Prostate gland (tissue), 2 donors: ENCODE results near the gene PLCB1. TPM values are rescaled to one million over a fixed set of nuclear protein-coding genes. Genes with fewer than 3 reads are reported as not detected.

Source experiments
- DNase-seq: peaks from one replicate; pipeline ENCODE4 v3.0.0-alpha.2; 2019; ENCODE audit warnings: low spot score
- H3K27ac ChIP-seq, 2 donors: fragments of 200-600 bp; sonication (generic); 2 replicates each; pipeline ENCODE4 v1.5.1; 2017 to 2019
- H3K27me3 ChIP-seq: fragments of 200-600 bp; sonication (generic); replicated peaks from 2 replicates; pipeline ENCODE4 v1.5.1; 2019; ENCODE audit not compliant: insufficient read depth
- H3K36me3 ChIP-seq, 2 donors: fragments of 200-600 bp; sonication (generic); 1 replicate in 1 of 2; 2 replicates in 1 of 2; pipeline versions ENCODE4 v1.5.1 to v1.8.1; 2017 to 2019
- H3K4me1 ChIP-seq: fragments of 200-600 bp; sonication (generic); replicated peaks from 2 replicates; pipeline ENCODE4 v1.5.1; 2019
- H3K4me3 ChIP-seq, 2 donors: fragments of 200-600 bp; sonication (generic); 2 replicates each; pipeline ENCODE4 v1.5.1; 2017 to 2019
- H3K9me3 ChIP-seq: fragments of 200-600 bp; sonication (generic); 2 replicates; pipeline ENCODE4 v1.5.1; 2017
- POLR2A ChIP-seq: fragments of 450-650 bp; IDR thresholded peaks from one replicate; pipeline ENCODE4 v1.6.1; 2016; ENCODE audit warnings: antibody characterized with exemption, mild to moderate bottlenecking
- POLR2AphosphoS5 ChIP-seq: sonication (generic); formaldehyde crosslinking; IDR thresholded peaks from one replicate; pipeline ENCODE4 v1.6.1; 2017; ENCODE audit warnings: antibody characterized with exemption
- WGBS: methylation state at CpG from one replicate; pipeline ENCODE4 v1.1.5; 2018; 5-methylcytosine and 5-hydroxymethylcytosine counted together
- intact Hi-C: fragments of 100-400 bp; cut with DNase I; formaldehyde crosslinking; loops from one replicate; pipeline ENCODE4 v1.14.2; 2022
- total RNA-seq, 2 donors: library from RNA; depleted of rRNA; stranded (reverse); fragments of >200 nt; gene quantifications; one replicate each; pipeline ENCODE4 v1.1.0, GENCODE V29; 2016
- TF ChIP-seq, protein P1 (sequence below), 4 experiments: fragments of 200-600 bp in 2 of 4; fragments of 450-650 bp in 2 of 4; sonication (generic) in 2 of 4; IDR thresholded peaks; 1 replicate in 3 of 4; 2 replicates in 1 of 4; pipeline ENCODE4 v1.5.1; 2016 to 2019; ENCODE audit warnings: antibody characterized with exemption in 4 of 4, mild to moderate bottlenecking in 2 of 4, moderate library complexity in 2 of 4

Gene PLCB1
- total RNA-seq, 2 donors from 2014 or later, result 24.3 to 26.3 TPM

DNA sequence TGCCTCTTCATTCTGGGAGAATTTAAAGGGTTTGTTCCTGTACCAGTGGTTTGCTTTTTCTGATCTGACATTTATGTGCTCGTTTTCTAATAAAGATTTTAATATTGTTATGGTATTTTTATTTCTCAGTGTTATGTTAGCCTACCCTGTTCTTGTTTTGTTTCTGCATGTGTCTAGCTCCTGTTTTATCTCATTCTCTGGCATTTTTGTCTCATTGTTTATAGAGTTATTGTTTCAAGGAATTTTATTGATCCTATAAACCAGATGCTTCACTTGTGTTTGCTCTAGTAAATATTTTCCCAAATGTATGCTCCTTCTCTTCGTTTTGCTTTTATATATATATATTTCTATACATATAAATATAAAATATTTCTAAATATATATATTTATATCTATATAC is 152.8 kb downstream of the PLCB1 start:
- no peak for TF ChIP-seq POLR2AphosphoS5
- TF ChIP-seq, protein P1, sequence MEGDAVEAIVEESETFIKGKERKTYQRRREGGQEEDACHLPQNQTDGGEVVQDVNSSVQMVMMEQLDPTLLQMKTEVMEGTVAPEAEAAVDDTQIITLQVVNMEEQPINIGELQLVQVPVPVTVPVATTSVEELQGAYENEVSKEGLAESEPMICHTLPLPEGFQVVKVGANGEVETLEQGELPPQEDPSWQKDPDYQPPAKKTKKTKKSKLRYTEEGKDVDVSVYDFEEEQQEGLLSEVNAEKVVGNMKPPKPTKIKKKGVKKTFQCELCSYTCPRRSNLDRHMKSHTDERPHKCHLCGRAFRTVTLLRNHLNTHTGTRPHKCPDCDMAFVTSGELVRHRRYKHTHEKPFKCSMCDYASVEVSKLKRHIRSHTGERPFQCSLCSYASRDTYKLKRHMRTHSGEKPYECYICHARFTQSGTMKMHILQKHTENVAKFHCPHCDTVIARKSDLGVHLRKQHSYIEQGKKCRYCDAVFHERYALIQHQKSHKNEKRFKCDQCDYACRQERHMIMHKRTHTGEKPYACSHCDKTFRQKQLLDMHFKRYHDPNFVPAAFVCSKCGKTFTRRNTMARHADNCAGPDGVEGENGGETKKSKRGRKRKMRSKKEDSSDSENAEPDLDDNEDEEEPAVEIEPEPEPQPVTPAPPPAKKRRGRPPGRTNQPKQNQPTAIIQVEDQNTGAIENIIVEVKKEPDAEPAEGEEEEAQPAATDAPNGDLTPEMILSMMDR (IDR thresholded peaks at IDR 0.05), result no peak
- no peak for TF ChIP-seq POLR2A

DNA sequence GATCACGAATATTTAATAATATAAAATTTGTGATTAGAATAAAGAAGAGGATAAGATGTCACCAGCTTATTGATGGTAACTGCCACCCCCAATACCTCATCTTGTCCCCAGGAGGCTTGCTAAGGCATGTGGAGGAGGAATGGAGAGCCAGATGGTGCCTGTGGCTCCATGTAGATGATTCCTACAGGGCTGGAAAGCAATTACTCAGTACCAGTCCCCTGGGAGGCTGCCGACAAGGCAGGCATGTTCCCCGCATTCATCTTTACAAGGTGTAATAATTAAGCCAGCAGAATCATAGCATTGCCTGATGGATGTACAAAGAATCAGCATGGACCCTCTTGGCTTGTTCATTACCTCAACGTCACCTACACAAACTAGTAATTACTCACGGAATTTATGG is 155.3 kb downstream of the PLCB1 start:
- Histone ChIP-seq H3K36me3 (no peaks in the 10 kb centered on the region), H3K27me3 (no peaks in the 10 kb centered on the region), H3K9me3 (no peaks in the 10 kb centered on the region), H3K27ac (no peak overlapping the region), H3K4me1 (no peaks in the 10 kb centered on the region), H3K4me3 (no peak overlapping the region)
- no peak for TF ChIP-seq POLR2A
- TF ChIP-seq, protein P1 (IDR thresholded peaks at IDR 0.05), result no peak
- TF ChIP-seq POLR2AphosphoS5, result no peak
- WGBS, result 78% methylated on average over 5 of the region's 5 CpGs
- intact Hi-C loops, result no loop called here
- DNase-seq, result no peak

More for the DNA sequence above, 152.8 kb downstream of the PLCB1 start:
- no peak for DNase-seq
- WGBS, result 20% methylated on average over 2 of the region's 2 CpGs
- Histone ChIP-seq H3K36me3 (no peaks in the 10 kb centered on the region), H3K27ac (no peak overlapping the region), H3K27me3 (no peaks in the 10 kb centered on the region), H3K4me3 (no peak overlapping the region), H3K9me3 (no peaks in the 10 kb centered on the region), H3K4me1 (no peaks in the 10 kb centered on the region)
- intact Hi-C loops, result no loop called here

DNA sequence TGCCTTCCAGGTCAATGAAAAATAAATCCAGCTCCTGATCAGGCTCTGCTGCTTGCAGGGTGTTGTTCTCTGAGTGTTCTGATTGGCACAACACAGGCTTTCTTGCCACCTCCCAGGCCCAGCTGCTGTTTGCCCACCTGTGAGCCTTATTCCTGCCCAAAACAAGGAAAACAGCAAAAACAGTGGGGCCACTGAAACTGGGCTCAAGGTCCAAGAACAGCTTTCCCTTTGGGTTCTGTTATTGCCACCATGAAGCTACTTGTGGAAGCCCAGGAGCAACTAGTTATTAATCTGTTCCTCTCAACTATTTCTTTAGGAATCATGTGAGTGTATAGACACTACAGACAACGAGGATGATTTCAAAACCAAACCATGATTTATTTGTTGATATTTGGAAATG is 159.1 kb downstream of the PLCB1 start:
- no peak for TF ChIP-seq POLR2AphosphoS5
- TF ChIP-seq POLR2A, result no peak
- TF ChIP-seq, protein P1 (IDR thresholded peaks at IDR 0.05), result no peak
- DNase-seq, result no peak
- no peaks in the 10 kb centered on the region for H3K27me3 ChIP-seq
- intact Hi-C loops, result no loop called here
- no peaks in the 10 kb centered on the region for H3K36me3 ChIP-seq
- H3K4me1 ChIP-seq, result no peaks in the 10 kb centered on the region
- no peak overlapping the region for H3K27ac ChIP-seq
- no peaks in the 10 kb centered on the region for H3K9me3 ChIP-seq
- 69% methylated on average over 1 of the region's 1 CpG for WGBS
- no peak overlapping the region for H3K4me3 ChIP-seq

DNA sequence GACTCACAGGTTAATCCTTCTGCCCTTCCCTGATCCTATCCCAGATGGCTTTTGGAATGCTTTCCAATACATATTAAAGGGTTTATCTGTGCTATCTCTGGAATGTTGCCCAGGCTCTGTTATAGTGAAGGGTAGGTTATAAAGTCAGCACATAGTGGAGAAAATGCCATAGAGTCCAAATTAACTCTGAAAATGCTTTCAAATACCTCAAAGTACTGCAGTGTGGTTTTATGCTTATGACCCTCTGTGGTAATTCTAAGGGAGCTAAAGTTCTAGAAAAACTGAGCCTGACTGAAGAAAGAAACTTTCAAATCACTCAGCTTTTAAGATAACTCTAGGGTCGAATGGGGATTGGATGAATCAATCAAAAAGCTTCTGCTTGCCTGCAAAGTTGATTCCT is 159.8 kb downstream of the PLCB1 start:
- H3K4me1 ChIP-seq, result no peaks in the 10 kb centered on the region
- intact Hi-C loops, result no loop called here
- no peaks in the 10 kb centered on the region for H3K27me3 ChIP-seq
- no peak for TF ChIP-seq POLR2A
- TF ChIP-seq POLR2AphosphoS5, result no peak
- TF ChIP-seq, protein P1 (IDR thresholded peaks at IDR 0.05), result no peak
- H3K4me3 ChIP-seq, result no peak overlapping the region
- no peaks in the 10 kb centered on the region for H3K9me3 ChIP-seq
- H3K27ac ChIP-seq, result no peak overlapping the region
- DNase-seq, result no peak
- 76% methylated on average over 1 of the region's 1 CpG for WGBS
- H3K36me3 ChIP-seq, result no peaks in the 10 kb centered on the region

DNA sequence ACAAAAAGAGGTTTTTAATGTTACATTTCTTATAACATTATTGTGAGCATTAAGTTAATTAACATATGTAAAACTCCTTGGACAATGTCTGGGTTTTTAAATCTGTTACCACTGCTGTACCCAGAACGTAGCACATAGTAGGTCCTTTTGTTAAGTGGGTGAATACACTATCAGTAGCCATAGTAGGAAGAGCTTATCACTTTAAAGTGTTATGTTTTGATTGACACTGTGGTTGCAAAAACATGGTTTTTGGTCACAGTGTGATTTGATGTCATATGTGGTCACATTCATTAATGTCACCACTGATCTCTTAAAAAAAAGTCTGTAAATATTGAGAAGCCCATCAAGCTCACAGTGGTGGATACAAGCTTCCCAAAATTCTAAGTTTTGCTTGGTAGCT is 160.7 kb downstream of the PLCB1 start:
- WGBS, result 89% methylated on average over 1 of the region's 1 CpG
- intact Hi-C loops, result no loop called here
- TF ChIP-seq POLR2A (no peak), POLR2AphosphoS5 (no peak)
- TF ChIP-seq, protein P1 (IDR thresholded peaks at IDR 0.05), result no peak
- no peaks in the 10 kb centered on the region for H3K4me1 ChIP-seq
- H3K9me3 ChIP-seq, result no peaks in the 10 kb centered on the region
- no peak overlapping the region for H3K4me3 ChIP-seq
- no peak for DNase-seq
- no peaks in the 10 kb centered on the region for H3K27me3 ChIP-seq
- H3K27ac ChIP-seq, result no peak overlapping the region
- no peaks in the 10 kb centered on the region for H3K36me3 ChIP-seq
